Activated CD4-positive, alpha-beta T cell treated with anti-CD3 and anti-CD28 coated beads for 36 hours (primary cell): ENCODE results near the gene RGS11. TPM values are rescaled to one million over a fixed set of nuclear protein-coding genes. Genes with fewer than 3 reads are reported as not detected.

ENCODE experiments used
- ATAC-seq: fragments of 200-7000 bp; cut with Tn5 transposase; one replicate; pipeline ENCODE4 v1.10.0; 2021; ENCODE audit warnings: mild to moderate bottlenecking, moderate library complexity
- CTCF ChIA-PET: fragments of 350-600 bp; sonication (Branson Sonifier 250); formaldehyde crosslinking; loops from one replicate; lab custom pipeline; 2021; ENCODE audit warnings: antibody characterized with exemption; lab: Charles Lee
- POLR2A ChIA-PET: fragments of 350-600 bp; sonication (Branson Sonifier 250); formaldehyde crosslinking; loops from one replicate; lab custom pipeline; 2021; ENCODE audit warnings: antibody characterized with exemption, inconsistent platforms; lab: Charles Lee
- DNase-seq: peaks from one replicate; pipeline ENCODE4 v3.0.0-alpha.2; 2020
- H3K27ac Mint-ChIP-seq: one replicate; pipeline ENCODE4 v1.8.0; 2021; ENCODE audit warnings: mixed read lengths
- H3K27me3 Mint-ChIP-seq: one replicate; pipeline ENCODE4 v1.8.0; 2021; ENCODE audit warnings: mixed read lengths
- H3K36me3 Mint-ChIP-seq: one replicate; pipeline ENCODE4 v1.8.0; 2021; ENCODE audit warnings: low read depth, mixed read lengths
- H3K4me1 Mint-ChIP-seq: one replicate; pipeline ENCODE4 v1.8.0; 2021; ENCODE audit warnings: mixed read lengths
- H3K4me3 Mint-ChIP-seq: one replicate; pipeline ENCODE4 v1.8.0; 2021; ENCODE audit warnings: mild to moderate bottlenecking, moderate library complexity, mixed read lengths
- H3K9me3 Mint-ChIP-seq: one replicate; pipeline ENCODE4 v1.8.0; 2021; ENCODE audit warnings: low read depth, mixed read lengths
- intact Hi-C, 2 experiments: fragments of 100-400 bp; cut with DNase I in 1 of 2; cut with micrococcal nuclease in 1 of 2; formaldehyde crosslinking; loops; one replicate each; pipeline versions ENCODE4 v1.14.2 to v1.15.1; 2022 to 2024; cut with DNase I, micrococcal nuclease
- total RNA-seq, 2 experiments: library from RNA; stranded (reverse); gene quantifications; one replicate each; pipeline ENCODE4 v1.2.3, GENCODE V29; 2021

Gene RGS11
- total RNA-seq, 2 experiments from 2014 or later = 0.11 to 0.12 TPM

DNA sequence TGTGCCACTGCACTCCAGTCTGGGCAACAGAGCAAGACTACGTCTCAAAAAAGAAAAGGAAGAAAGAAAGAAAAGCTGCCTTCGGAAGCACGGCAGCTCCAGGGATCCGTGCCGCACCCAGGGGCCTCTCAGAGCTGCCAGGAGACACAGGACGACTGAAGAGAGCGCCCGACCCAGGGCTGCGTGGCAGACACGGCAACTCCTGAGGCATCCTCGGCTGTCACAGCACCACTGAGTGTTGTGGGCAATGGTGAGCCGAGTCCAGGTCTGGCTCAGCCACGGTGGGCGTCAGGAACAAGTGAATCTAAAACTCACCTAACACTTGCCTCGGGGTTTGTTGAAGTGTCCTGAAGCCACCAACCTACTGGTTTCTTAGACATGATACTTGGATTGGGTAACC lies 36.0 kb upstream of the RGS11 start:
- CTCF ChIA-PET = no interaction called here
- no peak for ATAC-seq
- peaks cover 6% of the 10 kb centered on the region for H3K36me3 Mint-ChIP-seq
- peaks cover 6% of the 10 kb centered on the region for H3K4me1 Mint-ChIP-seq
- H3K9me3 Mint-ChIP-seq = no peaks in the 10 kb centered on the region
- no peak overlapping the region for H3K4me3 Mint-ChIP-seq
- DNase-seq = no peak
- intact Hi-C loops = no loop called here
- POLR2A ChIA-PET = no interaction called here
- H3K27me3 Mint-ChIP-seq = no peaks in the 10 kb centered on the region
- H3K27ac Mint-ChIP-seq = no peak overlapping the region

GRCh38 chr16:309476-309875 lies 33.7 kb upstream of the RGS11 start:
- H3K36me3 Mint-ChIP-seq = peaks cover 14% of the 10 kb centered on the region
- H3K4me3 Mint-ChIP-seq = no peak overlapping the region
- H3K9me3 Mint-ChIP-seq = no peaks in the 10 kb centered on the region
- intact Hi-C loops = no loop called here
- DNase-seq (peak; percentile 19), ATAC-seq (peak; percentile 57)
- ChIA-PET POLR2A (interaction anchor here (0.5 kb wide), 1 partner anchor 75 kb away, joined by 3 read pairs; the partner anchor contains the start of gene FAM234A), CTCF (interaction anchor here (1.1 kb wide), 1 partner anchor 202 kb away, joined by 4 read pairs; no protein-coding TSS in a partner anchor)
- H3K4me1 Mint-ChIP-seq = peaks cover 2% of the 10 kb centered on the region
- no peaks in the 10 kb centered on the region for H3K27me3 Mint-ChIP-seq
- no peak overlapping the region for H3K27ac Mint-ChIP-seq

- CTCF ChIA-PET = interaction anchor here (0.7 kb wide), 1 partner anchor 98 kb away, joined by 3 read pairs; no protein-coding TSS in a partner anchor
- ATAC-seq (no peak), DNase-seq (no peak)
- POLR2A ChIA-PET = no interaction called here
- intact Hi-C loops = no loop called here
- no peaks in the 10 kb centered on the region for H3K27me3 Mint-ChIP-seq
- H3K4me3 Mint-ChIP-seq = no peak overlapping the region
- no peaks in the 10 kb centered on the region for H3K9me3 Mint-ChIP-seq
- H3K4me1 Mint-ChIP-seq = peaks cover 2% of the 10 kb centered on the region
- peaks cover 19% of the 10 kb centered on the region for H3K36me3 Mint-ChIP-seq
- no peak overlapping the region for H3K27ac Mint-ChIP-seq
Observed at GRCh38 chr16:307691-308312, 32.1 kb upstream of the RGS11 start.

GRCh38 chr16:306911-307370 lies 31.2 kb upstream of the RGS11 start:
- no peak overlapping the region for H3K27ac Mint-ChIP-seq
- ChIA-PET POLR2A (no interaction called here), CTCF (interaction anchor here (0.6 kb wide), 1 partner anchor 219 kb away, joined by 3 read pairs; no protein-coding TSS in a partner anchor)
- no peaks in the 10 kb centered on the region for H3K27me3 Mint-ChIP-seq
- DNase-seq = no peak
- no peaks in the 10 kb centered on the region for H3K9me3 Mint-ChIP-seq
- H3K4me3 Mint-ChIP-seq = no peak overlapping the region
- H3K36me3 Mint-ChIP-seq = peaks cover 17% of the 10 kb centered on the region
- H3K4me1 Mint-ChIP-seq = peaks cover 2% of the 10 kb centered on the region
- intact Hi-C loops = no loop called here
- no peak for ATAC-seq

GRCh38 chr16:305916-306626 lies 30.3 kb upstream of the RGS11 start:
- no peak overlapping the region for H3K4me3 Mint-ChIP-seq
- ATAC-seq (no peak), DNase-seq (no peak)
- H3K9me3 Mint-ChIP-seq = no peaks in the 10 kb centered on the region
- H3K36me3 Mint-ChIP-seq = peaks cover 17% of the 10 kb centered on the region
- no peak overlapping the region for H3K27ac Mint-ChIP-seq
- CTCF ChIA-PET = interaction anchor here (0.6 kb wide), 1 partner anchor 220 kb away, joined by 3 read pairs; no protein-coding TSS in a partner anchor
- POLR2A ChIA-PET = no interaction called here
- H3K4me1 Mint-ChIP-seq = peaks cover 2% of the 10 kb centered on the region
- H3K27me3 Mint-ChIP-seq = no peaks in the 10 kb centered on the region
- intact Hi-C loops = no loop called here

DNA sequence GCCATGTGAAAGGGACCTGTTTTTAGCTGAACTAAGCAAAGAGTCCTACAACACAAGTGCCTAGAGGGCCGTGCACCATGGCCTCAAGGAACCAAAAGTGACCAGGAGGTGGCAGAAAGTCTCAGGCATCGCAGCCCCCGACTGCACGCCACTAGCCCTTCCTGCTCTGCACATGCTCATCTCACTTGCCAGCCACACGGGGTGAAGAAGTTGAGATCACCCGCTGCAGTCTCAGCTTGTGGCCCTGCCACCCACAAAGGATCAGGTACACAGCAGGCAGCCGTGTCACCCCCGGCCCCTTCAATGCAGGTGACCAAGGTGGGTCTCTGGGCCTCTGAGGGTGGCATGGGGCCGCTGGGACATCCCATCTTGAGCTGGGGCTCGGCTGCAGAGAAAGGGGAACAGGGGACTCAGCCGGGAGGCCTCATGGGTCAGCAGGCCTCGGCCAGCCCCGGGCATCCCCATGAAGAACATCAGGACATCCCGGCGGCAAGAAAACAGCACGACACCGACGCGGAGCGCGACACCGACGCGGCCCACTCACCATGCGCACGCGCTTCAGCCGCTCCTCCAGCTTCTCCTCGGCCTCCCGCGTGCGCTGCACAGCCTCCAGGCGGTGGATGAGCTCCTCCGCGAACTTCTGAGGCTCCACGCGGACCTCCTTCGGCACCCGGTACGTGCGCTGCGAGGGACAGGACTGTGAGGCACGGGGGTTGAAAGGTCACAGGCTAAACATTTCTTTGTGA lies 28.2 kb upstream of the RGS11 start:
- ATAC-seq (no peak), DNase-seq (no peak)
- intact Hi-C loops = no loop called here
- Mint-ChIP-seq H3K4me3 (no peak overlapping the region), H3K27me3 (no peaks in the 10 kb centered on the region), H3K36me3 (peaks cover 15% of the 10 kb centered on the region), H3K4me1 (no peaks in the 10 kb centered on the region), H3K9me3 (no peaks in the 10 kb centered on the region), H3K27ac (no peak overlapping the region)
- CTCF ChIA-PET = no interaction called here
- POLR2A ChIA-PET = no interaction called here

- ATAC-seq (no peak), DNase-seq (no peak)
- ChIA-PET POLR2A (interaction anchor here (0.6 kb wide), 1 partner anchor 45 kb away, joined by 3 read pairs; no protein-coding TSS in a partner anchor), CTCF (no interaction called here)
- Mint-ChIP-seq H3K9me3 (no peaks in the 10 kb centered on the region), H3K36me3 (peaks cover 15% of the 10 kb centered on the region), H3K27ac (no peak overlapping the region), H3K4me3 (no peak overlapping the region), H3K4me1 (no peaks in the 10 kb centered on the region), H3K27me3 (no peaks in the 10 kb centered on the region)
- intact Hi-C loops = no loop called here
Observed at GRCh38 chr16:301950-302349, 26.2 kb upstream of the RGS11 start.

- intact Hi-C loops = no loop called here
- CTCF ChIA-PET = interaction anchor here (0.6 kb wide), 1 partner anchor 105 kb away, joined by 3 read pairs; no protein-coding TSS in a partner anchor
- no peaks in the 10 kb centered on the region for H3K9me3 Mint-ChIP-seq
Observed at GRCh38 chr16:301235-301634, 25.5 kb upstream of the RGS11 start.

GRCh38 chr16:297832-298231 lies 22.1 kb upstream of the RGS11 start:
- DNase-seq (no peak), ATAC-seq (no peak)
- CTCF ChIA-PET = no interaction called here
- H3K4me1 Mint-ChIP-seq = no peaks in the 10 kb centered on the region
- POLR2A ChIA-PET = no interaction called here
- no peak overlapping the region for H3K4me3 Mint-ChIP-seq
- H3K36me3 Mint-ChIP-seq = peaks cover 5% of the 10 kb centered on the region
- no peak overlapping the region for H3K27ac Mint-ChIP-seq
- no peaks in the 10 kb centered on the region for H3K27me3 Mint-ChIP-seq
- no peaks in the 10 kb centered on the region for H3K9me3 Mint-ChIP-seq
- intact Hi-C loops = no loop called here

More at GRCh38 chr16:301235-301634, 25.5 kb upstream of the RGS11 start:
- peaks cover 14% of the 10 kb centered on the region for H3K36me3 Mint-ChIP-seq
- H3K4me3 Mint-ChIP-seq = no peak overlapping the region
- H3K4me1 Mint-ChIP-seq = no peaks in the 10 kb centered on the region
- POLR2A ChIA-PET = no interaction called here
- H3K27ac Mint-ChIP-seq = no peak overlapping the region
- ATAC-seq = no peak
- H3K27me3 Mint-ChIP-seq = no peaks in the 10 kb centered on the region
- DNase-seq = no peak

DNA sequence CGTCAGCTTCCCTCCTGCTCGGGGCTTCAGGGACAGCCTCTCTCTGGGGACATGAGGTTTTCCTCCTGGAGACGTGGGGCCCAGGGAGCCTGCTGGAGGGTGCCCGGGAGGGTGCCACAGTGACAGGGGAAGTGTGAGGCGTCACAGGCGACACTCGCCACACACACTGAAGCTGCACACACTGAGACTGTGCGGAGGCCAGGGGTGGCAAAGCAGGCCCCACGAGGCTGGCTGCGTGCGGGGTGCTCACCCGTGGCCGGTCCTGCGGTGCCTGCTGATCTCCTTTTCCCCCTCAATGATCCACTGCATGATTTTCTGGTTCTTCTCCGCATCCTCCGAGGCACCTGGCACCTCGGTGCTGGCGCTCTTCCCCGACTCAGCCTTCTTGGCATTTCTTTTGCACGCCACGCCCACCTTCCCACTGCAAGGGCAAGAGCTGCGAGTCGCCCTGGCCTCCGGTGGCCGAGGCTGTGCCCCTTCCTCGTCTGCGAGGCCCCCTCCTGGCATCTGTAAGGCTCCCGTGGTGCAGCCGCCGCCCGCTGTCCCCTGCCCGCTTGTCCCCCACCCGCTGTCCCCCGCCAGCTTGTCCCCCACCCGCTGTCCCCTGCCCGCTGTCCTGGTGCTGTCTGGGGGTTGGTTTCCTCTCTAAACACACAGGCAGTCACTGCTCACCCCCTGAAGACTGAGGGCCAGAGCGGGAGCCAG lies 21.2 kb upstream of the RGS11 start:
- Mint-ChIP-seq H3K27me3 (no peaks in the 10 kb centered on the region), H3K4me1 (no peaks in the 10 kb centered on the region), H3K4me3 (no peak overlapping the region), H3K9me3 (no peaks in the 10 kb centered on the region), H3K27ac (no peak overlapping the region), H3K36me3 (peaks cover 8% of the 10 kb centered on the region)
- no peak for ATAC-seq
- intact Hi-C loops = no loop called here
- CTCF ChIA-PET = no interaction called here
- POLR2A ChIA-PET = no interaction called here
- no peak for DNase-seq

GRCh38 chr16:296276-296675 lies 20.5 kb upstream of the RGS11 start:
- ATAC-seq = no peak
- intact Hi-C loops = no loop called here
- ChIA-PET CTCF (no interaction called here), POLR2A (no interaction called here)
- Mint-ChIP-seq H3K36me3 (peaks cover 13% of the 10 kb centered on the region), H3K9me3 (no peaks in the 10 kb centered on the region), H3K27ac (no peak overlapping the region), H3K27me3 (no peaks in the 10 kb centered on the region), H3K4me3 (no peak overlapping the region), H3K4me1 (no peaks in the 10 kb centered on the region)
- DNase-seq = no peak
